ENCODE measurements around the gene SPTB.

Gene SPTB

GRCh38 chr14:64879635-64880220 lies at the start of gene SPTB:
Gene SPTB, minus strand, starts transcription at chr14:64879907. Its CDS starts 56,813 bp downstream, at chr14:64823094.
- Histone ChIP-seq H3K27ac (peak within 1 kb of the TSS in 1 of 21 experiments; percentile 12), H3K4me3 (peak within 1 kb of the TSS; percentile 35 to 64 (median 40))

GRCh38 chr14:64929014-64929359 lies 49.3 kb upstream of the SPTB start:
- Histone ChIP-seq H3K27ac (peak overlapping the region in 9 of 21 experiments; percentile 1 to 79 (median 52)), H3K4me3 (no peak overlapping the region)

- H3K27ac ChIP-seq, result peak overlapping the region in 9 of 21 experiments; percentile 1 to 79 (median 52)
- no peak overlapping the region for H3K4me3 ChIP-seq
These were observed 48.7 kb upstream of the SPTB start for GRCh38 chr14:64928239-64929013.

DNA sequence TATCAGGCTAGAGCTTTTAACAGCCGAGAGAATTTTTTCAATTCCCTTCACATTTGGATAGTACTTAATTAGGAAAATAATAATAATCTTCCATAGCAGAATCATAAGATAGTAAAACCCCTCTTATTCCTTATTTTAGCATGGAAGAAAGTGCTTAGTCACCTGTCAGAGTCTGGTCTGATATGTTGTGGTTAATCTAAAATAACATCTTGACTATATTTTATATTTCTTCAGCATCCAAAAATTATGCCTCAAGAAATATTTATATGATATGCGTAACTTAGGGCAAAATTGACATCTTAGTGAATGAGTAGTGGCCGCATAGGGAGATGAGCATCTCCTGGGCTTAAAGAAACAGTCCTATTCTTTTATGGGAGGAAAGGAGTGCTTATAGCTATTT lies 47.3 kb upstream of the SPTB start:
- no peak overlapping the region for H3K4me3 ChIP-seq
- peak overlapping the region in 1 of 21 experiments; percentile 3 for H3K27ac ChIP-seq

DNA sequence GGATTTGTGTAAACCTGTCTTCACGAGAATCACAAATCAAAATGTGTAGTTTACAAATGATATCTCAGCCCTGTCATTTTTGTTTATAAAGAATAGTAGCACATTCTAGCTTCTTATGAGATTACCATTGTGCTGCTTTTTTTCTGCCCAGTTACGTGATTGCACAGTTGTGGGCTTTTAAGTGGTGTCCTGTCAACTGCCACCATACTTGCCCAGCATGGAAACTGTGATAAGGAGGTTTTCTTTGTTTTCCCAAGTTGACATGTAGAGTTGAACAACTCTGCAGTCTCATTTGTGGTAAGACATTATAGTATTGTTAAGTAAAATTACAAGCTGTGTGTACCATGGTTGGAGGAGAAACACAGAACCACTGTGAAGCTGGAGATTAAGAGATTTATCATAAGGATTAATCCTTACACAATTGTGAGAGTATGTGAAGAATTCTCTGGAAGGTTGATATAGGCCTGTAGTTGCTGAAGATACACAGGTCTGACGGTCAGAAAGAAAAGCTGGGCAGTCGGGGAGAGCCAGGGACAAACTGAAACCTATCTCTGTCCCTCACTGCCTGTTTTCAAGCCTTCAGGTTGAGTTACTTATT lies 46.8 kb upstream of the SPTB start:
- Histone ChIP-seq H3K27ac (no peak overlapping the region), H3K4me3 (no peak overlapping the region)

- H3K27ac ChIP-seq, result no peak overlapping the region
- no peak overlapping the region for H3K4me3 ChIP-seq
These were observed 43.3 kb upstream of the SPTB start for GRCh38 chr14:64923015-64923414.

- no peak overlapping the region for H3K4me3 ChIP-seq
- H3K27ac ChIP-seq, result no peak overlapping the region
These were observed 40.8 kb upstream of the SPTB start for GRCh38 chr14:64920465-64920864.

DNA sequence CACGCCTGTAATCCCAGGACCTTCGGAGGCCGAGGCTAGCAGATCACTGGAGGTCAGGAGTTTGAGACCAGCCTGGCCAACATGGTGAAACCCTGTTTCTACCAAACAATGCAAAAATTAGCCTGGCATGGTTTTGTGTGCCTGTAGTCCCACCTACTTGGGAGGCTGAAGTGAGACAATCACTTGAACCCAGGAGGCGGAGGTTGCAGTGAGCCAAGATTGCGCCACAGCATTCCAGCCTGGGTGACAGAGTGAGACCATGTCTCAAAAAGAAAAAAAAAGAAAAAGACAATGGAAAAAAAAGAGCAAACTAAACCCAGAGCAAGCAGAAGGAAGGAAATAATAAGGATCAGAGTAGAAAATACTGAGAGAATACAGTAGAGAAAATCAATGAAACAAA lies 39.9 kb upstream of the SPTB start:
- Histone ChIP-seq H3K27ac (no peak overlapping the region), H3K4me3 (no peak overlapping the region)

GRCh38 chr14:64919215-64919614 lies 39.5 kb upstream of the SPTB start:
- Histone ChIP-seq H3K4me3 (no peak overlapping the region), H3K27ac (no peak overlapping the region)

- H3K4me3 ChIP-seq, result no peak overlapping the region
- H3K27ac ChIP-seq, result peak overlapping the region in 1 of 21 experiments; percentile 10
These were observed 38.5 kb upstream of the SPTB start for GRCh38 chr14:64918216-64918615.

DNA sequence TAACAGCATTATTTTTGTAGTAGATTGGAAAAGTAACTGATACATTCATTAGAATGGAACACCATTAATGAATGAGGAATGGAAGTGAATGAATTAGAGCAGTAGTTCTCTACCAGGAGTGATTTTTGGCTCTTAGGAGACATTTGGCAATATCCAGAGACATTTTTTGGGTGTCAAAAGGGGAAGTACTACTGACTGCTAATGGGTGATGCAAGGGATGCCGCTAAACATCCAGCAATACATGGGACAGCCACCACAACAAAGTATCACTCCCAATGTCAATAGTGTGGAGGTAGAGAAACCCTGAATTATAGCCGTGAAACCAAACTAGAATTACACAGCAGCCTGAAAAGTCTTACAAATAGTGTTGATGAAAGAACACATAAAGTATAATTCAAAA lies 36.1 kb upstream of the SPTB start:
- H3K4me3 ChIP-seq, result peak overlapping the region in 1 of 7 experiments; percentile 79
- no peak overlapping the region for H3K27ac ChIP-seq

DNA sequence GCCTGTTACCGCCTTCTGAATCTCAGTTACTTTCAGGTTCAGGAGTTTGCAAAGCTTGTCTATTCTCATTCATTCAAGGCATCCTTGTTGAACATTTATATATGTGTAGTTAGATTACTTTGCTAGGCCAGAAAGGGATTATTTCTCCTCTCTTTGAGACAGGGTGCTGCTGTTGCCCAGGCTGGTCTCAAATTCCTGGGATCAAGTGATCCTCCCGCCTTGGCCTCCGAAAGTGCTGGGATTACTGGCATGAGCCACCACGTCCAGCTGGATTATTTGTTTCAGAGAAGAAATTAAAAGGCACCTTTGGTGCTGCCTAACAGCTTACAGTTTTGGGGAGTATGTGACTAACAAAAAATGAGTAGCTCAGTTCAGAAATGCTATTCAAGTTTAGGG lies 35.3 kb upstream of the SPTB start:
- H3K4me3 ChIP-seq, result peak overlapping the region; percentile 57 to 98 (median 80)
- H3K27ac ChIP-seq, result peak overlapping the region; percentile 83 to 100 (median 97)

- Histone ChIP-seq H3K27ac (peak within 1 kb of the TSS; percentile 83 to 100 (median 97)), H3K4me3 (peak within 1 kb of the TSS; percentile 57 to 98 (median 80))
These were observed 34.7 kb upstream of the SPTB start, which contains the start of gene CHURC1 for GRCh38 chr14:64914237-64915028. Gene CHURC1, plus strand, starts transcription at chr14:64914455. Its CDS starts 41 bp downstream, at chr14:64914496.

DNA sequence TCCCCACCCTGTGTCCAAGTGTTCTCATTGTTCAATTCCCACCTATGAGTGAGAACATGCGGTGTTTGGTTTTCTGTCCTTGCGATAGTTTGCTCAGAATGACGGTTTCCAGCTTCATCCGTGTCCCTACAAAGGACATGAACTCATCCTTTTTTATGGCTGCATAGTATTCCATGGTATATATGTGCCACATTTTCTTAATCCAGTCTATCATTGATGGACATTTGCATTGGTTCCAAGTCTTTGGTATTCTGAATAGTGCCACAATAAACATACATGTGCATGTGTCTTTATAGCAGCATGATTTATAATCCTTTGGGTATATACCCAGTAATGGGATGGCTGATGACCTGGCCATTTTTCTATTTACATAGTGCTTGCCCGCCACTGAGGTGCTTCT lies 33.8 kb upstream of the SPTB start:
- Histone ChIP-seq H3K4me3 (peak overlapping the region in 2 of 7 experiments; percentile 79 to 98), H3K27ac (peak overlapping the region in 15 of 21 experiments; percentile 43 to 100 (median 97))

- H3K4me3 ChIP-seq, result no peak overlapping the region
- H3K27ac ChIP-seq, result no peak overlapping the region
These were observed 32.6 kb upstream of the SPTB start for GRCh38 chr14:64912261-64912660.

GRCh38 chr14:64910847-64911495 lies 31.3 kb upstream of the SPTB start:
- Histone ChIP-seq H3K4me3 (no peak overlapping the region), H3K27ac (no peak overlapping the region)

DNA sequence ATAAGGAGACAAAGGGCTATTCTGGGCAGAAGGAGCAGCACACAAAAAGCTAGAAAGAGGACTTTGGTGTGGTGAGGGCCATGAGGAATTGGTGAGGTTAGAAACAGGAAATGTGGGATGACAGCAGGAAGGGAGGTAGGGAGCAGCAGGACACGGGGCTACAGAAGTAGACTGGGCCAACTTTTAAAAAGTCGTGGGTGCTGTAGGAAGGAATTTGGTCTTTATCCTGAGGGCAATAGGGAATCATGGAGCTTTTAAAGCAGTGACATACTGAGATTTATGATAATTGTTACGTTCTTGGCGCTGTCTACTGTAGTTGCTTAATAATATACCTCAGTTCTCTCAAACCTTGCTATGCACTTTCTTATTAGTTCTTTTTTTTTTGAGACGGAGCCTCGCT lies 26.3 kb upstream of the SPTB start:
- Histone ChIP-seq H3K4me3 (no peak overlapping the region), H3K27ac (no peak overlapping the region)

DNA sequence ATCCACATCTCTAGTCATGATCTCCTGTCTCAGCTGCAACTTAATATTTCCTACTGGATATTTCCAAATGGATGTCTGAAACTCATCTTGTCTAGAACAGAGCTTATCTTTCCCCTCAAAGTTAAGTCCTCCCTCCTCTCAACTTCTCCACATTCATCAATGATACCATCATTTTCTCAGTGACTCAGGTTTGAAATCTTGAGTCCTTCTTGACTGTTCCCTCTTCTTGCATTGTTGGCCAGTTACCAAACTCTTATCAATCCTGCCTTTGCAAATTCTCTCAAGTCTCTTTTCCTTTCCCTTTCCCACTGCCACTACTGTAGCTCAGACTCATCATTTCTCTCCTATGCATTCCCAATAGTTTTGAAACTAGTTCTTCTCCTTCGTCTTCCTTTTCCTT lies 20.3 kb upstream of the SPTB start:
- Histone ChIP-seq H3K4me3 (no peak overlapping the region), H3K27ac (no peak overlapping the region)

DNA sequence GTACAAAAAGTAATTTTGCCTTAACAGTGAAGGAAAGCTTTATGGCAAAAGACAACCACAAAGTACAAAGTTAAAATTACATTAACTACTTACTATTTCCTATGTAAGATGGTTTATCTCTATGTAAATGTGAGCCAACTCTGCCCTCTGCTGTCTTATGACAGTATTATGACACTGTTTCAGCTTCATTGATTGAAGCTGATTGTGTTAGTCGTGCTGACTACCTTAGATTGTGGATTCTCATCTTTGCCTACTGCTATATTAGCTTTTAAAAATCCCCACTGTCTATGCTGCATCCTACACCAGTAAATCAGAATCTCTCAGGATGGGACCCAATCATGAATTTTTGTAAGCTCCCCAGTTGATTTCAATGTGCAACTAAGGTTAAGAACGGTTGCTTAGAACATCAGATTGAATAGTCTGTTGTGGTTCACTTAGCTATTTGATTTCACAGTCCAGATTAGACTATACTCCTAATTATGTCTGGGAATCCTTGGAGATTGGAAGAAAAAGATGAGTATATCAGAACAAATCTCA lies 12.2 kb upstream of the SPTB start:
- no peak overlapping the region for H3K27ac ChIP-seq

More for the DNA sequence above, 12.2 kb upstream of the SPTB start:
- no peak overlapping the region for H3K4me3 ChIP-seq

Measured in skin epidermis (tissue), 12 donors.